Stimulated activated CD4-positive, alpha-beta T cell treated with anti-CD3 and anti-CD28 coated beads, Interleukin-1b, Interleukin-23, amount 100 ng/mL, for 4 hours (primary cell): ENCODE measurements around the gene LRRTM2.
"Not testable (repeated sequence)": the region's sequence is repeated elsewhere in the genome, so short reads cannot be mapped to it uniquely, and the experiment has no call there.

ENCODE experiments used
- DNase-seq, 2 donors: peaks; one replicate each; pipeline ENCODE4 v3.0.0-alpha.2; 2020; ENCODE audit warnings: low read depth in 2 of 2

Gene LRRTM2

GRCh38 chr5:138840103-138840502, 35.0 kb downstream of the LRRTM2 start:
- DNase-seq: no peak

GRCh38 chr5:138837160-138837559, 38.0 kb downstream of the LRRTM2 start:
- no peak for DNase-seq

GRCh38 chr5:138834853-138835252, 40.3 kb downstream of the LRRTM2 start:
- DNase-seq: not testable (repeated sequence)

- DNase-seq: no peak
Measured at GRCh38 chr5:138833726-138834480, 41.2 kb downstream of the LRRTM2 start.

GRCh38 chr5:138833080-138833479, 42.1 kb downstream of the LRRTM2 start:
- no peak for DNase-seq

- no peak for DNase-seq
Measured at GRCh38 chr5:138832218-138832617, 42.9 kb downstream of the LRRTM2 start.

GRCh38 chr5:138831703-138832102, 43.4 kb downstream of the LRRTM2 start:
- DNase-seq: no peak

GRCh38 chr5:138829341-138829740, 45.8 kb downstream of the LRRTM2 start:
- DNase-seq: no peak

- no peak for DNase-seq
Measured at GRCh38 chr5:138828556-138828955, 46.6 kb downstream of the LRRTM2 start.

GRCh38 chr5:138824924-138825863, 49.9 kb downstream of the LRRTM2 start:
- no peak for DNase-seq

GRCh38 chr5:138824516-138824915, 50.6 kb downstream of the LRRTM2 start:
- DNase-seq: no peak

- no peak for DNase-seq
Measured at GRCh38 chr5:138820695-138821094, 54.4 kb downstream of the LRRTM2 start.

GRCh38 chr5:138819081-138819480, 56.1 kb downstream of the LRRTM2 start:
- no peak for DNase-seq
